GM12892 (cell line): ENCODE data around the gene LCP2.
"Not testable (repeated sequence)": the region's sequence is repeated elsewhere in the genome, so short reads cannot be mapped to it uniquely, and the experiment has no call there.

Experiments
- DNase-seq: peaks from one replicate; pipeline ENCODE4 v3.0.0; 2011; ENCODE audit not compliant: insufficient read length
- FAIRE-seq: peaks from 2 replicates; lab custom pipeline; 2011; peaks lifted over from hg19 to GRCh38; lab: Jason Lieb, UNC
- POLR2A ChIP-seq: IDR thresholded peaks from 2 replicates; pipeline ENCODE4 v1.6.1; 2011; ENCODE audit warnings: low read depth, low read length, control low read depth
- POLR2AphosphoS5 ChIP-seq: IDR thresholded peaks from 2 replicates; pipeline ENCODE4 v1.6.1; 2011; ENCODE audit warnings: low read depth, low read length, control low read depth
- TAF1 ChIP-seq: IDR thresholded peaks from 2 replicates; pipeline ENCODE4 v1.6.1; 2011; ENCODE audit warnings: low read depth, mild to moderate bottlenecking, control low read depth, low read length, borderline replicate concordance

The LCP2 gene

DNA sequence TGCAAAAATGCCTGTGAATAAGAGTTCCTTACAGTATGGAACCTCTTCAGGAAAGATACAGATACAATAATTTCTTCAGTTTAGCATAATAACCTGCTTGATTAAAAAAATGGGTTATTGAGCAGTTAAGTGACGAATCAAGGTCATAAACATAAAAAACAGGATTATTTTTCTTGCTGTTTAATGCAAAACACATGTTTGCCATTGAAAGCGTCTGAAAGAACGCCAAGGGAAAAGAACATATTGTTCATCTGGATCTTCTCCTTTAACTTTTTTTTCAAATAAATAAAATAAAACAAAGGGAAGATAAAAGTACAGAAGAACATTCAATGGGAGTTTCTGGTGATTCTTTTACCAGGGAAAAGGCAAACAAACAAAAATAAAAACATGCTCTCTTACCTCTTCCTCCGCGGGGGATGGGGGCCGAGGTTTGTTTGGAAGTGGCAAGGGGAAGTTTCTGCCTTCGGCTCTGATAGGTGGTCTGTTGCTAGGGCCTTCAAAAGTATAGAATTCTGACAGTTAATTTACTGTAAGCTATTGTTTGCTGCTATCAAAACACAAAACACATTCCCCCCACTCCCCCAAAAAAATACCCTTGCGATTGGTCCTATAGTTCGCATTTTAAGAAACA lies 44.7 kb downstream of the LCP2 start:
- TF ChIP-seq POLR2AphosphoS5 (no peak), POLR2A (no peak), TAF1 (no peak)
- no peak for DNase-seq
- no peak for FAIRE-seq

DNA sequence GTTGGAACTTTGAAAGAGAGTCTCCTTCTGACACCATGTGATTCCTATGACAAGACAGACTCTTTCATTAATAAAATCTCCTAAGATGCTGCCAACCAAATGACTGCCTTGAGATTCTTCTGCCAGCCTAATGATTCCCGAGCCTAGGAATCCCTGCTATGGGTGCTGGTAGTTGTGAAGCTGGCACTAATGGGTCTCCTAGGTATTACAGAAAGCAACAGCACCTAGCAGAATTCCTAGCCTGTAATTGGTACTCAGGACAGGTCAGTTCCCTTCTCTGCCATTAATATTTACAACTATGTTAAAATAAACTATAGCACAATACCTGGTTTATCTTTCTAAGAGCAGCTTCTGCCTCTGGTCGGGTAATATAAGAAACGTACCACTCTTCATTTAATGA lies 45.5 kb downstream of the LCP2 start:
- FAIRE-seq: no peak
- no peak for TF ChIP-seq POLR2A
- TF ChIP-seq POLR2AphosphoS5: no peak
- TF ChIP-seq TAF1: no peak

DNA sequence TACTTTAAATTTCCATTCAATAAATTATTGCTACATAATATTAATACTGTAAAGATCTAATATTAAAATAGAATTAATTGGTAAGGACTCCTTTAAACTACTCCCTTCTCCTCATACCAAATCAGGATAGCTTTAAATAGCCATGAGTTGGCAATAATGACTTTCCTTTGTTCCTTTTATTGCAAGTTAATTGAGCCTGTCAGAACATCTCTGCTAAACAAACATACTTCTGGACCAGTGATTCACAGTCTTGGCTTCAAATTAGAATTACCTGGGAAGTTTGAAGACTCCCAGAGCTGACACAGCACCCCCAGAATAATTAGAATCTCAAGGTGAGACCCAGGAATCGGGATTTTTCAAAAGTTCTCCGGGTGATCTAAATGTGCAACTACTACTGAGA lies 46.1 kb downstream of the LCP2 start:
- no peak for TF ChIP-seq POLR2AphosphoS5
- no peak for FAIRE-seq
- no peak for DNase-seq

More for the DNA sequence above, 45.5 kb downstream of the LCP2 start:
- no peak for DNase-seq

GRCh38 chr5:170250810-170251317 lies 46.7 kb downstream of the LCP2 start:
- no peak for TF ChIP-seq POLR2A
- TF ChIP-seq POLR2AphosphoS5: no peak
- TF ChIP-seq TAF1: no peak
- FAIRE-seq (no peak), DNase-seq (no peak)

GRCh38 chr5:170249355-170249754 lies 48.2 kb downstream of the LCP2 start:
- TF ChIP-seq POLR2A (no peak), POLR2AphosphoS5 (no peak), TAF1 (no peak)
- DNase-seq (no peak), FAIRE-seq (no peak)

DNA sequence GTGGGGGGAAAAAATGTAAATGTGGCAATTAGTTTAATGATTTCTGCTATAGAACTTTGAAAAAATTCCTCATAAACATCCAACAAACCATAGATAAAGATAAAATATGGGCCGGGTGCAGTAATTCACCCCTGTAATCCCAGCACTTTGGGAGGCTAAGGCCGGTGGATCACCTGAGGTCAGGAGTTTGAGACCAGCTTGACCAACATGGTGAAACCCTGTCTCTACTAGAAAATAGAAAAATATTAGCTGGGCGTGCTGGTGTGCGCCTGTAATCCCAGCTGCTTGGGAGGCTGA lies 48.7 kb downstream of the LCP2 start:
- DNase-seq, FAIRE-seq: not testable (repeated sequence)

- no peak for DNase-seq
- TF ChIP-seq POLR2A: no peak
- no peak for TF ChIP-seq POLR2AphosphoS5
- no peak for TF ChIP-seq TAF1
- FAIRE-seq: peak; percentile 54
Measured at GRCh38 chr5:170248172-170248930, 49.2 kb downstream of the LCP2 start.

GRCh38 chr5:170247363-170247762 lies 50.2 kb downstream of the LCP2 start:
- DNase-seq (no peak), FAIRE-seq (no peak)
- no peak for TF ChIP-seq POLR2A
- no peak for TF ChIP-seq TAF1
- no peak for TF ChIP-seq POLR2AphosphoS5

DNA sequence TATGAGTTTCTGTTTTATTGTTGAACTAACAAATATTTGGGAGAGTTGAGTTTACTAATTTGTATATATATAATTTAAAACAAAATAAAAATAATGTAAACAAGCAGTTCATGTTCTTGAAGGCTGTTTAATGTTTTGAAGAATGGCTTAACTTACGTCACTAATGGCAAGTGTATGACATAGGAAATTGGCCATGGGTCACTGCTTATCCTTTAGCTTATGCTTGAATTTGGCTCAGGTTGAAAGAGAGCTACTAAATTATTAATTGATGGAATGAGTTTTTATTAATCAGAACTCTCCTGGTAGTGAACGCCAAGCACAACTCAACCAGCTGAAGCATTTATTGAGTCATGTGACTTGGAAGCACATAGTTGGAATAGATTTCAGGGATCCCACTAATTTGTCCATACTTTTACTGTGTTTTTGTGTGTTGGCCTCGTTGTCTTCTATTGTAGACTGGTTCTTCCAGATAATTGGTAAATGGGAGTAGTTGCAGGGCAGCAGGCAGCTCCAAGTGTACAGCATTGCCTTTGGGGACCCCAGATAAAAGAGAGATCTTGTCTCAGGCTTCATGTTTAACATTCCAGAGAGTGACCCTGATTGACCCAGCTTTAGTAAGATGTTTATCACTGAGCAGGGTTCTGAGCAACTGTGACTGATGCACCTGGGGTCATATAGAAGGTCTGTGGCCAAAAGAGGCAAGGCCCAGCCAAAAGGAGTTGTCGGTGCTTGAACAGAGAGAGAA lies 51.3 kb downstream of the LCP2 start:
- TF ChIP-seq POLR2A (no peak), TAF1 (no peak), POLR2AphosphoS5 (no peak)
- no peak for FAIRE-seq
- no peak for DNase-seq

GRCh38 chr5:170245436-170245835 lies 52.1 kb downstream of the LCP2 start:
- not testable (repeated sequence) for FAIRE-seq, DNase-seq

DNA sequence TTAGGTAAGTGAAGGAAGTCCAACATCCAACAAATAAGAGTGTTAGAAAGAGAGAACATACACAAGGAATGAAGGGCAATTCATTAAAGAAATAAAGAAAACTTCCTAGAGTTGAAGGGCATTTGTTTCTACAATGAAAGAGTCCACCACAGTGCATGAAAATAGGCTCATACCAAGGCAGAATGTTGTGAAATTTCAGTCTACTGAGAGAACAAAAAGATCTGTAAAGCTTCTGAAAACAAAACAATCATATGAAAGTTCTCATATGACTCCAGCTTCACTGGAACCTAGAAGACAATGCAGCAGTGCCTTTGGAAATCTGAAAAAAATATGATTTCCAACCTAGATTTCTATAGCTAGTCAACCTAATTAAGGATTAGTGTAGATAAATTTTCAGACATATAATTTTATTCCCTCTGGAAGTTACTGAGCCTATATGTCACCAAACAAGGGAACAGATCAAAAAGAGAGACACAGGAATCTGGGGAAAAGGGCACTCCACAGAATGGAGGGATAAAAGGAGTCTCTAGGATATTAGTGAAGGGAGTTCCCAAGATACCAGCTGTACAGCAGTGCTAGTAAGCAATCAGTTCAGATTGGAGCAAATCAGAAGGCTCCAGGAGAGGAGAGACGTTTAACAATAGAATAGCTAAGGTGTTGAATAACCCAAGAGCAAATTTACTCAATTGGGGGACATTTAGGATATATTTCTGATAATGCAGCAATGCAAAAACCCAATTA lies 59.0 kb downstream of the LCP2 start:
- DNase-seq (no peak), FAIRE-seq (no peak)
- TF ChIP-seq TAF1 (no peak), POLR2A (no peak), POLR2AphosphoS5 (no peak)
